GM23248 (cell line): ENCODE data around the gene MUS81.

Experiments
- EZH2 ChIP-seq: fragments of 200-600 bp; sonication (generic); IDR thresholded peaks from 2 replicates; pipeline ENCODE4 v1.6.1; 2018; ENCODE audit warnings: antibody characterized with exemption, mild to moderate bottlenecking; ENCODE audit not compliant: insufficient read depth, poor library complexity, severe bottlenecking
- EZH2phosphoT487 ChIP-seq: fragments of 200-600 bp; sonication (generic); IDR thresholded peaks from 2 replicates; pipeline ENCODE4 v1.6.1; 2018; ENCODE audit warnings: antibody characterized with exemption, moderate library complexity, mild to moderate bottlenecking, low read depth; ENCODE audit not compliant: insufficient read depth

DNA sequence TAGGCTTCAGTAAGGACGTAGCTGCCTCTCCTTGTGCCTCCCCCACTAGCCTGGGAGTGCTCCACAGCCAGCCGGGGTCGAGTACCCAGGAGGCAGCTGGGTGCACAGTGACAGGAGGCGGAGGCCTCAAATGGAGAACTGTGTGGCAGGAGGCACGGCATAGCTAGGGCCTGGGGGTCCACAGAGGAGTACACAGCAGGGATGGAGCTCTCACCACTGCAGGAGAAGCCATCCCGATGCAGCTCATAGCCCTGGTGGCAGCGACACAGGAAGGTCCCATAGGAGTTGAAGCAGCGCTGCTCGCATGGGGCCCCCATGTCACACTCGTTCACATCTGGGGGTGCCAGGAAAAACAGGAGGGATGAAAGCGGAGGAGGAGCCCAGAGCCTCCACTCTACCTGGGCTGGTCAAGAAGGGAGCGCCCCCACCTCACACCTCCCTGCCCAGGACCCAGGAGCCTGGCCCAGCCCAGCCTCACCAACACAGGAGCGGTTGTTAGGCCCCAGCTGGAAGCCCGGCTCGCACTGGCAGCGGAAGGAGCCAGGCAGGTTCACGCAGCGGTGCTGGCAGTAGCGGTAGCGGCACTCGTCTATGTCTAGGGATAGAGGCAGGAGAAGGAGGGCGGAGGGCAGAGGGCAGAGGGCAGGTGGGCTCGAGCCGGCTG, 9.5 kb downstream of the MUS81 start:
- TF ChIP-seq EZH2 (no peak), EZH2phosphoT487 (no peak)
